ENCODE data around the gene RBPJL. TPM values are rescaled to one million over a fixed set of nuclear protein-coding genes. Genes with fewer than 3 reads are reported as not detected.
A peak's percentile ranks its signal among the peaks of the same experiment; 100 is the strongest.

Gene RBPJL
- total RNA-seq, 1 donor from 2014 or later = not detected

GRCh38 chr20:45290677-45291355, 15.8 kb upstream of the RBPJL start:
- DNase-seq (ENCODE audit: low spot score) (peak; percentile 90), ATAC-seq (peak; percentile 82)
- intact Hi-C loops (cut with DNase I) = no loop called here

GRCh38 chr20:45291526-45291925, 15.1 kb upstream of the RBPJL start:
- intact Hi-C loops (cut with DNase I) = no loop called here
- ATAC-seq = no peak
- DNase-seq (ENCODE audit: low spot score) = no peak

- intact Hi-C loops (cut with DNase I) = no loop called here
- no peak for DNase-seq (ENCODE audit: low spot score)
- no peak for ATAC-seq
Observed at GRCh38 chr20:45292343-45292742, 14.3 kb upstream of the RBPJL start.

- intact Hi-C loops (cut with DNase I) = no loop called here
- peak; percentile 92 for DNase-seq (ENCODE audit: low spot score)
- ATAC-seq = peak; percentile 69
Observed at GRCh38 chr20:45293041-45294002, 13.3 kb upstream of the RBPJL start.

DNA sequence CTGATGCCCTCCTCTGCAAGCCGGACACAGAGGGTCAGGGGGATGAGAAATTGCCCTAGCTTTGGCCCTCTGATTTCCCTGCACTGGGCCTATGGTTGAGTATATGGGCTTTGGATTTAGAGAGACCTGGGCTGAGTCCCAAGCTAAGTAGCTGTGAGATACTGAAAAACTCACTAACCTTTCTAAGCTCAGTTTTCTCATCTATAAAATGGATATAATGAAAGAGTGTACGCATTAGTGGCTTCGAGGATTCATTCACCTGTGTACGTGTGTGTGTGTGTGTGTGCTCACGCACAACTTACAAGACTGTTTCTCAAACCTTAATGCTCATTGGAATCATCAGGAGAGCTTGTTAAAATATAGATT, 12.7 kb upstream of the RBPJL start:
- intact Hi-C loops (cut with DNase I) = no loop called here
- ATAC-seq (no peak), DNase-seq (ENCODE audit: low spot score) (no peak)

- ATAC-seq = no peak
- no peak for DNase-seq (ENCODE audit: low spot score)
- intact Hi-C loops (cut with DNase I) = no loop called here
Observed at GRCh38 chr20:45294659-45295058, 12.0 kb upstream of the RBPJL start.

DNA sequence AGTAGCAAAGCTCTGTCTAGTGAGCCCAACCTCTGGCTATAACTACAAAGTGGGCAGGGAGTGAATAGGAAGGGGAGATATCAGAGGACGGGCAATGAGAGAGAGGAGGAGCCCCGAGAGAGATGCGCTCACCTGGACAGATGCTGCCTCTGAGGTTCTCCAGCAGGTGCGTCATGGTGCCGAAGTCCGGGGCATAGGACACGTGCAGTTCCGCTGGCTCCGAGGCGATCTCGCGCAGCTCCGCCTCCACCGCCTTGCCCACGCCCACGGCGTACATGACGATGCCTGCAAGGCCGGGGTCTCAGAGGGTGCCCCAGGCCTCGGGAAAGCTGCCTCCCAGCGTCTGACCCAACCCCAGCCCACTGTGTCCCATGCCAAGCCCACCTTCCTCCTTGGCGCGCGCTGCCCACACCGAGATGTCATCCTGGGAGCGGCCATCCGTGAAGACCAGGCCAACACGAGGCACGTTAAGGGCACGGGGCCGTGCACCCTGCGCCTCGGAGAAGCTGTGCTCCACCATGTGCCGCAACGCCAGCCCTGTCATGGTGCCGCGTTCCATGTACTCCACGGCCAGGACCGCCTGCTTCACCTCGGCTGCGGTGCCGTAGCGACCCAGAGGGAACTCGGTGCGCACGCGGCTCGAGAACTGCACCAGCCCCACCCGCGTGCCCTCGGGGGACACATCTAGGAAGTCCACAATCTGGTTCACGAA, 8.7 kb upstream of the RBPJL start:
- no peak for DNase-seq (ENCODE audit: low spot score)
- intact Hi-C loops (cut with DNase I) = no loop called here

GRCh38 chr20:45299786-45300185, 6.9 kb upstream of the RBPJL start:
- no peak for ATAC-seq
- no peak for DNase-seq (ENCODE audit: low spot score)
- intact Hi-C loops (cut with DNase I) = loop anchor here (10.0 kb wide), 1 partner anchor 285 kb away; no protein-coding TSS in a partner anchor

More for the DNA sequence above, 8.7 kb upstream of the RBPJL start:
- no peak for ATAC-seq

DNA sequence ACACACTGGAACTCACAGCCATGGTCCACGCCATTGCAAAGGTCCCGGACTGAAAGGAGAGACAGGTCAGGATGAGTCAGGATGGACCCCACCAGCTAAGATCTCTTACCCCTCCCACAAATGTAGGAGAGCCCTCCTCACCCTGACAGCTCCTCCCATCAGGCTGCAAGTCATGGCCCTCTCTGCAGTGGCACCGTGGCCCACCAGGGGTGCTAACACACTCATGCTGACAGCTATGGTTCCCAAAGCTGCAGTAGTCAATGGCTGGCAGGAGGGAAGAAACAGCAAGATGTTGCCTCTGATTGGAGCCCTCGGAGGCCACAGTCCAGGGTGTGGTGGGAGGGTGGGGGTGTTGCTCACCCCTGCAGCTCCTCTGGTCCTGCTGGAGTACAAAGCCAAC, 5.7 kb upstream of the RBPJL start:
- DNase-seq (ENCODE audit: low spot score) (no peak), ATAC-seq (no peak)
- intact Hi-C loops (cut with DNase I) = loop anchor here (10.0 kb wide), 1 partner anchor 286 kb away; no protein-coding TSS in a partner anchor

GRCh38 chr20:45301824-45302271, 4.8 kb upstream of the RBPJL start:
- ATAC-seq (no peak), DNase-seq (ENCODE audit: low spot score) (no peak)
- intact Hi-C loops (cut with DNase I) = loop anchor here (10.0 kb wide), 1 partner anchor 287 kb away; no protein-coding TSS in a partner anchor

GRCh38 chr20:45303586-45304463, 2.8 kb upstream of the RBPJL start:
- intact Hi-C loops (cut with DNase I) = loop anchor here (10.0 kb wide), 1 partner anchor 289 kb away; no protein-coding TSS in a partner anchor
- DNase-seq (ENCODE audit: low spot score) (no peak), ATAC-seq (no peak)

GRCh38 chr20:45304464-45304999, 2.1 kb upstream of the RBPJL start:
- DNase-seq (ENCODE audit: low spot score) = no peak
- intact Hi-C loops (cut with DNase I) = loop anchor here (10.0 kb wide), 1 partner anchor 290 kb away; no protein-coding TSS in a partner anchor

DNA sequence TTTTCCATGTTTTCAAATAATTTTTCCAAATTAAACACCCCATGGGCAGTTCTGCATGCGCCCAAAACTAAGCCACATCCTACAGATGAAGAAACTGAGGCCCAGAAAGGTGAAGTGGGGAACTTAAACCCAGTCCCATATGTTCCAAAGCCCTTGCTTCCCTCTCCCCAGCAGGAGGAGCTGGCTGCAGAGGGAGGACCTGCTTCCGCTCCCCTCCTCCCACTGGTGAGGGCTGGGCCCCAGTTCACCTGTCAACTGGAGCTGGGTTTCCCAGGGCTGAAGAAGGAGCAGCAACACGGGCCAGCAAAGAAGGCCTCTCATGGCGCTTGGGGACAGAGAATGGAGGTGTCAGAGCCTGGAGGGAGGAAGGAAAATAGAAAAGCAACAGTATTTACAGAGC, 1.4 kb upstream of the RBPJL start:
- no peak for DNase-seq (ENCODE audit: low spot score)
- intact Hi-C loops (cut with DNase I) = loop anchor here (10.0 kb wide), 1 partner anchor 290 kb away; no protein-coding TSS in a partner anchor
- no peak for ATAC-seq

More at GRCh38 chr20:45304464-45304999, 2.1 kb upstream of the RBPJL start:
- no peak for ATAC-seq

DNA sequence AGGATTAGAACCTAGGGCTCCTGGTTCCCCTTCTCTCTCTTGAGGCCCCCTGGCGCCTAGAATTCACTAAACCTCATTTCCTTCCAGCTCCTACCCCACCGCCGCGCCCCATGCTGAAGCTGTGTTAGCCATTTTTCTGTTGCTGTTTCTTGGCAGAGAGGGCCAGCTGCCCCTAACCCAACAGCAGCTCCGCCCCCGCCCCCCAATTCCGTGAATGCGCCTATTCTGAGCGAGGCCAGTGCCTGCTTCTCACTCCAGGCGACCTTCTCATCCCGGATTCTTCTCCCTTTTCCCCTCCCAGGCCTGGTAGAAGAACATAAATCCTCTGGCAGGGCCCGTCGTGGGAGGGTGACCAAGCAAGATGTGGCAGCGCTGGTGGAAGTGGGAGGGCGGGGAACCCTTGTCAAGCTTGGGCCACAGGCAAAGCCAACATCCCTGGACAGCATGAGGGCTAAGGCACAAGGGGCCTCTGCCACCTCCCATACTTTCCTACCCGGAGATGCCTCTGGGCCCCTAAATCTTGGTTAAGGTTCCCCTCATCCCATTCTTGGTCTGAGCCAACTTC, 518 bp downstream of the RBPJL start:
- ATAC-seq = no peak
- DNase-seq (ENCODE audit: low spot score) = no peak
- intact Hi-C loops (cut with DNase I) = loop anchor here (10.0 kb wide), 1 partner anchor 292 kb away; no protein-coding TSS in a partner anchor

- ATAC-seq = peak; percentile 40
- intact Hi-C loops (cut with DNase I) = loop anchor here (10.0 kb wide), 1 partner anchor 293 kb away; no protein-coding TSS in a partner anchor
- DNase-seq (ENCODE audit: low spot score) = no peak
Observed at GRCh38 chr20:45308117-45308778, 1.6 kb downstream of the RBPJL start, which contains the start of gene MATN4. TSS of gene MATN4 (minus strand) at chr20:45308299. CDS start at chr20:45305582, 2,717 bp downstream.

DNA sequence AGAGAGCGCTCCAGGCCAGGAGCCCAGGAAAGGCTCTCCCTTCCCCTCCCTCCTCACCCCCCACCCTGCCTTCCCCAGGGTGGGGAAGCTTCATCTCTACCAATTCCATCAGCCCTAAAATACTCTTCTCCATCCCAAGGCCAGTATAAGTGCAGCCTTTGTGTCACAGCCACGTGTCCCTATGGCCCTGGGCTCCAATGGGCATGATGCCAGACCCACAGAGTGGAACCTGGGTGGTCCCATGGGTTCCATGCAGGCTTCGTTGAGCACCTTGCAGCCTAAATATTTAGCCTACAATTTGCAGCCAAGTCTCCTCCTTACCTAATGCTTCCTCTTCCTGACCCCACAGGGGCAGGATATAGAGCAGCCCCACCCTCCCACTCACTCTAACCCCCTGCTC, 2.4 kb downstream of the RBPJL start:
- no peak for ATAC-seq
- no peak for DNase-seq (ENCODE audit: low spot score)
- intact Hi-C loops (cut with DNase I) = loop anchor here (10.0 kb wide), 1 partner anchor 294 kb away; no protein-coding TSS in a partner anchor

All from sciatic nerve (tissue), 2 donors.